Upper lobe of left lung (tissue), 6 donors: ENCODE data around the gene GAST. TPM values are rescaled to one million over a fixed set of nuclear protein-coding genes. Genes with fewer than 3 reads are reported as not detected.
"Not testable (repeated sequence)": the region's sequence is repeated elsewhere in the genome, so short reads cannot be mapped to it uniquely, and the experiment has no call there.

Experiments used
- ATAC-seq, 2 donors: fragments of 200-7000 bp; cut with Tn5 transposase; one replicate each; pipeline ENCODE4 v1.9.1; 2022; ENCODE audit warnings: mild to moderate bottlenecking in 2 of 2, moderate library complexity in 2 of 2; ENCODE audit not compliant: low FRiP score in 2 of 2
- DNase-seq, 2 donors: peaks; one replicate each; pipeline ENCODE4 v3.0.0-alpha.2; 2019 to 2020
- H3K27ac ChIP-seq, 4 donors: fragments of 200-600 bp; sonication (generic); one replicate each; pipeline ENCODE4 v1.5.1; 2016 to 2019
- H3K27me3 ChIP-seq, 4 donors: fragments of 200-600 bp; sonication (generic); one replicate each; pipeline ENCODE4 v1.5.1; 2017 to 2019
- H3K36me3 ChIP-seq, 4 donors: fragments of 200-600 bp; sonication (generic); one replicate each; pipeline ENCODE4 v1.5.1; 2016 to 2019
- H3K4me1 ChIP-seq, 4 donors: fragments of 200-600 bp; sonication (generic); one replicate each; pipeline ENCODE4 v1.5.1; 2018 to 2019
- H3K4me3 ChIP-seq, 4 donors: fragments of 200-600 bp; sonication (generic); one replicate each; pipeline ENCODE4 v1.5.1; 2017 to 2019; ENCODE audit warnings: mild to moderate bottlenecking in 2 of 4, moderate library complexity in 1 of 4
- H3K9me3 ChIP-seq, 4 donors: fragments of 200-600 bp; sonication (generic); one replicate each; pipeline ENCODE4 v1.5.1; 2018 to 2019
- CTCF ChIP-seq, 6 experiments: fragments of 450-650 bp in 4 of 6; fragments of 200-600 bp in 2 of 6; sonication (generic) in 2 of 6; IDR thresholded peaks; one replicate each; pipeline ENCODE4 v1.5.1; 2016 to 2019; ENCODE audit warnings: antibody characterized with exemption in 6 of 6
- EP300 ChIP-seq, 4 donors: sonication (generic); formaldehyde crosslinking; IDR thresholded peaks; one replicate each; pipeline ENCODE4 v1.5.1; 2017; ENCODE audit warnings: antibody characterized with exemption in 4 of 4, control low read depth in 2 of 4
- POLR2A ChIP-seq, 4 donors: fragments of 450-650 bp; IDR thresholded peaks; one replicate each; pipeline ENCODE4 v1.5.1; 2016 to 2017; ENCODE audit warnings: antibody characterized with exemption in 4 of 4, mild to moderate bottlenecking in 2 of 4
- POLR2AphosphoS5 ChIP-seq, 2 donors: sonication (generic); formaldehyde crosslinking; IDR thresholded peaks; one replicate each; pipeline ENCODE4 v1.5.1; 2017; ENCODE audit warnings: antibody characterized with exemption in 2 of 2
- WGBS, 2 donors: methylation state at CpG; one replicate each; pipeline ENCODE4 v1.1.5; 2017 to 2018; 5-methylcytosine and 5-hydroxymethylcytosine counted together
- total RNA-seq, 6 donors: library from RNA; depleted of rRNA in 4 of 6; stranded (reverse); fragments of >200 nt in 4 of 6; gene quantifications; one replicate each; pipeline versions ENCODE4 v1.1.0 to v1.2.1, GENCODE V29; 2016 to 2021
- donor health status: DM: no; HTN: no; CAD: no; lungs with moderate emphysema.
- donor health status: DM: no; HTN: yes; CAD: no; lungs with severe emphysema.

Gene GAST
- total RNA-seq, 6 donors from 2014 or later, result not detected

GRCh38 chr17:41681776-41682175 is 30.4 kb upstream of the GAST start:
- no peak for TF ChIP-seq POLR2AphosphoS5 (IDR thresholded peaks at IDR 0.05)
- no peak for TF ChIP-seq EP300 (IDR thresholded peaks at IDR 0.05)
- TF ChIP-seq CTCF (IDR thresholded peaks at IDR 0.05), result no peak
- no peak for TF ChIP-seq POLR2A (IDR thresholded peaks at IDR 0.05)
- peaks cover 15 to 27% (median 22%) of the 10 kb centered on the region in 4 donors for H3K4me1 ChIP-seq
- WGBS, 2 donors, result 70 to 80% methylated on average over 3 of the region's 3 CpGs
- H3K27me3 ChIP-seq, result no peaks in the 10 kb centered on the region
- no peaks in the 10 kb centered on the region for H3K36me3 ChIP-seq
- no peak for DNase-seq
- no peaks in the 10 kb centered on the region for H3K9me3 ChIP-seq
- H3K27ac ChIP-seq, result no peak overlapping the region
- no peak for ATAC-seq
- no peak overlapping the region for H3K4me3 ChIP-seq

- Histone ChIP-seq H3K27ac (no peak overlapping the region), H3K27me3 (no peaks in the 10 kb centered on the region), H3K4me1 (peaks cover 10 to 23% (median 20%) of the 10 kb centered on the region in 4 donors), H3K36me3 (no peaks in the 10 kb centered on the region), H3K9me3 (no peaks in the 10 kb centered on the region), H3K4me3 (no peak overlapping the region)
- WGBS, 2 donors, result 66 to 70% methylated on average over 5 of the region's 5 CpGs
- no peak for TF ChIP-seq EP300 (IDR thresholded peaks at IDR 0.05)
- no peak for TF ChIP-seq CTCF (IDR thresholded peaks at IDR 0.05)
- no peak for TF ChIP-seq POLR2AphosphoS5 (IDR thresholded peaks at IDR 0.05)
- TF ChIP-seq POLR2A (IDR thresholded peaks at IDR 0.05), result no peak
- DNase-seq (no peak), ATAC-seq (no peak)
Observed at GRCh38 chr17:41682631-41683030, 29.5 kb upstream of the GAST start.

- no peaks in the 10 kb centered on the region for H3K9me3 ChIP-seq
- TF ChIP-seq EP300 (IDR thresholded peaks at IDR 0.05) (no peak), POLR2A (IDR thresholded peaks at IDR 0.05) (no peak), CTCF (IDR thresholded peaks at IDR 0.05) (no peak), POLR2AphosphoS5 (IDR thresholded peaks at IDR 0.05) (no peak)
- H3K27ac ChIP-seq, result no peak overlapping the region
- H3K27me3 ChIP-seq, result no peaks in the 10 kb centered on the region
- no peaks in the 10 kb centered on the region for H3K36me3 ChIP-seq
- peaks cover 12 to 23% (median 18%) of the 10 kb centered on the region in 4 donors for H3K4me1 ChIP-seq
- H3K4me3 ChIP-seq, result no peak overlapping the region
- DNase-seq, result no peak
- no peak for ATAC-seq
- 63 to 70% methylated on average over 7 to 8 of the region's 8 CpGs for WGBS, 2 donors
Observed at GRCh38 chr17:41683441-41684007, 28.6 kb upstream of the GAST start.

DNA sequence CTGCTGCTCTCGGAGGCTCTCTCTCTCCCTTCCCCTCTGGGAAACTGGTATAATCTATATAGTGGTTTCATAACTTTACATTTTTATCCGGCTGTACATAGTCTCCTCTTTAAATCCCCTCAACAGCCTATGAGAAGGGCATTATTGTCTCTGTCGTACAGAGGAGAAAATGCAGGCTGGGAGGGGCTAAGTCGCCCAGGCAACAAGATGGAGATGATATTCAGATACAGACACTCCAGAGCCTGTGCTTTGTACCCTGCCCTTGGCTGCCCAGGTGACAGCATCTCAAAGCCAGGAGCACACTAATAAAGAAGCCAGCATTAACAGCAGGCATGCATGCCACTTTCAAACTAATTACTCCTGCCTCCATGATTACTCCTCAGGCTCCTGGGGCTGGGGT is 28.1 kb upstream of the GAST start:
- Histone ChIP-seq H3K36me3 (no peaks in the 10 kb centered on the region), H3K4me1 (peaks cover 12 to 19% (median 16%) of the 10 kb centered on the region in 4 donors), H3K9me3 (no peaks in the 10 kb centered on the region), H3K4me3 (no peak overlapping the region), H3K27me3 (no peaks in the 10 kb centered on the region), H3K27ac (no peak overlapping the region)
- no peak for TF ChIP-seq POLR2A (IDR thresholded peaks at IDR 0.05)
- TF ChIP-seq EP300 (IDR thresholded peaks at IDR 0.05), result no peak
- TF ChIP-seq CTCF (IDR thresholded peaks at IDR 0.05), result no peak
- no peak for TF ChIP-seq POLR2AphosphoS5 (IDR thresholded peaks at IDR 0.05)
- ATAC-seq, result no peak
- WGBS, 2 donors, result 80 to 84% methylated on average over 4 of the region's 4 CpGs
- no peak for DNase-seq

DNA sequence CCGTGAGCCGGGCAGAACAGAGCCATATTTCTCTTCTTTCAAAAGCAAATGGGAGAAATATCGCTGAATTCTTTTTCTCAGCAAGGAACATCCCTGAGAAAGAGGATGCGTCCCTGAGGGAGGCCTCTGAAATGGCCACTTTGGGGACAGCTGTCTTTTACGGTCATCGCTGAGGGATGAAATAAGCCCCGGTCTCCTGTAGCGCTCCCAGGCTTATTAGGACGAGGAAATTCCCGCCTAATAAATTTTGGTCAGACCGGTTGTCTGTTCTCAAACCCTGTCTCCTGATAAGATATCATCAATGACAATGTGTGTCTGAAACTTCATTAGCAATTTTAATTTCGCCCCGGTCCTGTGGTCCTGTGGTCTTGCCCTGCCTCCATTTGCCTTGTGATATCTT is 26.4 kb upstream of the GAST start:
- Histone ChIP-seq H3K36me3 (peaks cover 10 to 14% (median 13%) of the 10 kb centered on the region in 4 donors), H3K4me1 (peaks cover 13 to 20% (median 18%) of the 10 kb centered on the region in 4 donors)
- DNase-seq, H3K4me3 ChIP-seq, H3K9me3 ChIP-seq, H3K27ac ChIP-seq, H3K27me3 ChIP-seq, ATAC-seq: not testable (repeated sequence)
- WGBS, 2 donors, result 94 to 95% methylated on average over 13 of the region's 13 CpGs
